OCI-M1 (cell line): ENCODE results near the gene ZNF423.

Experiments
- DNase-seq: peaks from one replicate; lab custom pipeline; 2025; lab: John Stamatoyannopoulos, UW

The ZNF423 gene

DNA sequence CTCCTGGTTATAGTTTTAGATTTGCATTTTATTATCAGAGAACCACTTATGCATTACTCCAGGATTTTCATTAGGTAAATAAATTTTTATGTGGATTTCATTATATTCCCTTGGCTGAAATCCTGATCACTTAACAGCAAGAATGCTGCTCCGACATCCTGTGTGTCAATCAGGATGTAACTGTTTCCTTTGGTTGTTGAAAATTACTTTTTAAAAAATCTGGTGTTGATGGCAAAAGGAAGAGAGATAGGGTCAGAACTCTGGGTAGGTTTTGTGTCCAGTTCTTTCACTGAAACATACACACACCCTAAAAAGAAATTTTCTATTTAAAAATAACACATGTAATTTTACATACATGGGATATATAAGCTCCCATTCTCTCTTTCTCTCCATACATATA is 30.9 kb downstream of the ZNF423 start:
- DNase-seq = no peak

DNA sequence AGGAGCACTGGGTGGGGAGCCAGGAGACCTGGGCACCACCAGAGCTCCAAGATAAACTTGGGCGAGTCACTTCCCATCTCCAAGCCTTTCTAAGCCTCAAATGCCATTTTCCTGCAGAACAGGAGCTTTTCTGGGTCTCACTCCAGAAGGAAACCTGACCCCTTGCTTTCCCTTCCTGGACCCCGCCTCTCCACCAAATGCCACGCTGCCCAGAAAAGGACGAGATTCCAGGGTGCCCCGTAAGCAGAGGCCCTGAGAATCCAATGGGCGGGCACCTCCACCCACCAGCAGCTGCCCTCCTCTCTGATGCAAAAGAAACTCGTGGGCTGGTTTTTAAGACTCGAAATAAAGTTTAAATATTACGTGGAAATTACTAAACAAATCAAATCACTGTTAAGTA is 31.3 kb downstream of the ZNF423 start:
- DNase-seq = no peak

DNA sequence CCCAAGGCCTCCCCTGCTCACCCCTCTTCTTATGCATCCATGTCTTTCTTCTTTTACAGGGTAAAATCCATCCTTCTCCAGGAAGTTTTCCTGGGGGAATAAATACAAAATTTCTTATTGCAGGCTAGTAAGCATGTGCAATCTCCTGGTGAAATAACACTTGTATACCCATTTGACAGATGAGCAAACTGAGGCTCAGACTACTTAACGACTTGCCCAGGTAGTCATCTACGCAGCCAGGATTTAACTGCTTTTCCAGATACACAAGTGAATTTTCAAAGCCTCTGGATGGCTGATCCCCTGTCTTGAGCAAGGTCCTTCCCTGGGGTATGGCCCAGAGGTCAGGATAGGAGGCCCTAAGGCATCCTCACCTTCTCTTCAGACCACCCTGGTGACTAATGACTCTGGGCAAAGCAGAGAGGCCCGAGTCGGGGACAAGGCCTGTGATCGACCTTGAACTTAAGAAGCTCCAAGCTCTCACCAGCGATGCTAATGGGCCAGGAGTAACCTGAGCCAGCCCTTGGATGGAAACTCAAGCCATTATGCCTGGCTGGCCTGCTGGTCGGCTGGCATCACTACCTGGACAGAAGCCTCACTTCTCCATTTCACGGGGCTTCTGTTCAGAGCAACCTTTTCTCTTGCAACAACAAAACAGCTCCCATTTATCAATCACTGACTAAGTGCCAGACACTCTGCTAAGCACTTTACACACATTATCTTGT is 33.1 kb downstream of the ZNF423 start:
- DNase-seq = no peak

DNA sequence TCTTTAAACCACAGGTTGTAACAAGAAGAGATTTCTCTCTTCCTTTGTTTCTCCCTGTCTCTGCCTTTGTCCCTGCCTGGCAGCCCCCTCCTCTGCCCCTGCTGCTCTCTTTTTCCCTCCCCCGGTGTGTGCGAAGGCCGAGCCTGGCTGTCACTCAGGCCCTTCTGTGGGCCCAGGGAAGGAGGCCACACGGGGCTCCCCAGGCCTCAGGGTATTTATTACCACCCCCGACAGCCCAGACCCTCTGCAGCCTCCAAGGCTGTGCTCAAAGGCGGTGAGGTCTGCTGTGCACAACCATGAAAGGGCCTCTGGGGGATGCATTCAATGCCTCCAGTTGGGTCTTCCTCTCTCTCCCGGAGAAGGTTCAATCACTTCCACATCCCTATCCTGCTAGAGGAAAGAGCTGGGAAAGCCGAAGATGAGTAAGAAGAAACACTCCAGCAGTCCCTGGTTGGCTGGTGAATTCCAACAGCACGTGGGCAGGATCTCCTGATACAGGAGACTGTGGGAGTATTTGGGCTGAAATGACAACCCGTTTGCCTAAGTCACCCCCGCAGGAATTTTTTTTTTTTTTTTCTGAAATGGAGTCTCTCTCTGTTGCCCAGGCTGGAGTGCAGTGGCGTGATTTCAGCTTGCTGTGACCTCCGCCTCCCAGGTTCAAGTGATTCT is 34.2 kb downstream of the ZNF423 start:
- DNase-seq = no peak

DNA sequence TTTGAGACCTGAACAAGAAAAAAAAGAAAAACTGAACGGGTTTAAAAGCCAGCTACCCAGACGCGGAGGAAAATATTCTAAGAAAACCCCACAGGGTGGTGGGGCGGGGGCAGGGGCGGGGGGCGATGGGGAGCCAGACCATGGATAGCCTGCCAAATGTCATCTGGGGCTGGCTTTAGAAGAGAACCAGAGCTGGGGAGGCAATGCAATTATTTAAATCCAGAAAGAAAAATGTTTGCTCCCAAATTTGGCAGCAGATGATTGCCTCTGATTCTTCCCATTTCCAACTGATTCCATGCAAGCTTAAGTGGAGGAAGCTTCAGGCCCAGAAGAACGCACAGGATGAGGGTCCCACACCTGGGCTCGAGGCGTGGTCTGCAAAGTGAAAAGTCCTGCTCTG is 34.8 kb downstream of the ZNF423 start:
- DNase-seq = no peak

DNA sequence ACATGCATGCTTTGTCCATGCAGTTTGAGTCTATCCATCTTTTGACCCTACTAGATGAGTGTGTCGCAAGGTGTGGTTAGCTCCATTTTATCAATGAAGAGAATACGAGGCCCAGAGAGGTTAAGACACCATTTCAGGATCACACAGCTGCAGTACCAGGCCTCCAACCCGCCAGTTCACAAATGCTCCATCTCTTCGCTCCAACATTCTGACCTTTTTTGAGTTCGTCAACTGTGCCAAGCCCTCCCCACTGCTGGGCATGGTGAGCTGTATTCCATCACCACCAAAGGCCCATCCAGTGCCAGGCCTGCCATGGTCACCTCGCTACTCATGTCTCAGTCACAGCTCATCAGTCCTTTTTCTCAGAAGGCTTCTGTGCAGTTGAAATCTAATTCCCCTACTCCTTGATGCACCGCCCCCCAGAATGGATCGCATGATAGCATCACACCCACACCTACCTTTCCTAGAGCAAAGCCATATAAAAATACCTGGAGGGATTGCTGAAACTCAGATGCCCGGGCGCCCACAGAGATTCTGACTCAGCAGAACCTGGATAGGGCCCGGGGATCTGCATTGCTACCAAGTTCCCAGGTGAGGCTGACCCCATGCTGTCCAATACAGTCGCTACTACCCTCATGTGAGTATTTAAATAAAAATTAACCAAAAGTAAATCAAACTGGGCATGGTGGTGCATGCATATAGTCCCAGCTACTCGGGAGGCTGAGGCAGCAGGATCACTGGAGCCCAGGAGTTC is 38.0 kb downstream of the ZNF423 start:
- DNase-seq = no peak

GRCh38 chr16:49816875-49817274 is 39.0 kb downstream of the ZNF423 start:
- DNase-seq = no peak

- no peak for DNase-seq
Observed at GRCh38 chr16:49811644-49812334, 44.1 kb downstream of the ZNF423 start.

DNA sequence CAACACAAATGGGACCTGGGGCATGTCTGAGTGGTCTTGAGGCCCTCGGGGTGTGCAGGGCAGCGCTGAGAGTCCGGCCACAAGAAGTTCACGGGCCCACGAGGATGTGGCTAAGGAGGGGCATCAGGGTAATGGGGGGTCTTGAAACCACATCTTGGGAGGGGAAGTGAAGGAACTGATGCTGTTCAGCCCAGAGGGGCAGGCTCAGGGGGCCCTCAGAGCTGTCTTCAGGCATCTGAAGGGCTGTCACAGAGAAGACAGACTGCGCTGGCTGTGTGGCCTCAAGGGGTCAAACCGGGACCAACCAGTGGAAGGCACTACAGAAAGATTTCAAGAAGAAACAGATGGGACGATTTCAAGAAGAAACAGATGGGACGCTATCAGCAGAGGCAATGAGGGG is 45.1 kb downstream of the ZNF423 start:
- DNase-seq = no peak

DNA sequence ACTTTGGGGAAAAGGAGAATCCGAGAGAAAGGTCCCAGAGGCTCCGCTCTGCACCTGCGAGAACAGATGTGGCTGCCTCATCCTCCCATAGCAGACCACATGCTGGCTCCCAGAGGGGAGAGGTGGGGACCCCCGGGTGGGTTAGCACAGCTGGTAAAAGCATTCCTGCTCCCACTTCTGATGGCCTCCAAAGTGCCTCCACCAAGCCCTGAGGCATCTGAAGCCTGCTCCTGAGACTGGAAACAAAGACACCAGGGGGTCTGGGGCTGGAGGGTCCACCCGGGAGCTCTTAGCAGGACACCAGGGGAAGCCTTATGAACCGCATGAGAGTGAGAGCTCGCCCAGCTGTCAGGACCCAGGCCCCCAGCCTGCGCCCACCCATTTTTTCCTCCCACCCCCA is 46.4 kb downstream of the ZNF423 start:
- DNase-seq = no peak

GRCh38 chr16:49809062-49809461 is 46.9 kb downstream of the ZNF423 start:
- no peak for DNase-seq

DNA sequence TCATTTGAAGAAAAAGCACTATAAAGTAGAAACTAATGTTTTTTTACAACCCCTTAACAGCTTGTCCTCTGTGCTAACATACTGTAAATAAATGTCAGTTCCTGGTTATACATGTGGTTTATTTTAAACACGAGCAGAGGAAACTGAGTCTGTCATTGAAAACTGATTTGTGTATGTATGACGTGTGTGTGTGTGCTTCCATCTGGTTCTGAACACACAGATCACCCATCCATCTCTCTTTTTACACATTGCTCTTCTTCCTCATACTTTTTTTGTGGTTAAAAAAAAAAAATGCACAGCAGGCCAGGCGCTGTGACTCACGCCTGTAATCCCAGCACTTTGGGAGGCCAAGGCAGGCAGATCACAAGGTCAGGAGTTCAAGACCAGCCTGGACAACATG is 49.5 kb downstream of the ZNF423 start:
- DNase-seq = no peak

DNA sequence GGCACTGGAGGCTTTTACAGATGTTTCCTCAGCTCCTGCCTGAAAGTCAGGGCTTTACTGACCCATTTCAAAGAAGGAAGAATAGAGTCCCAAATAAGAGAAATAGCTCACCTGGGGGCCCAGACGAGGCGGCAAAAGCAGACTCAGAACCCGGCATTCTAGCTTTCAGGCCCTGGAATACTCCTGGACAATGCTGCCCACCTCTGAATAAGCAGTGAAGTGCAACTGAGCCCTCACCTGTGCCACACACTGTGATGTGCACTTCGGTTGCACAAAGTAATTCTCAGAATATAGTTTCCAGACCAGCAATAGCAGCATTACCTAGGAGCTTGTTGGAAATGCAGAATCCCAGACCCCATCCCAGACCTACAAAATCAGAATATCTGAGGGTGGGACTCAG is 54.6 kb downstream of the ZNF423 start:
- DNase-seq = no peak

- no peak for DNase-seq
Observed at GRCh38 chr16:49800876-49801275, 55.0 kb downstream of the ZNF423 start.

DNA sequence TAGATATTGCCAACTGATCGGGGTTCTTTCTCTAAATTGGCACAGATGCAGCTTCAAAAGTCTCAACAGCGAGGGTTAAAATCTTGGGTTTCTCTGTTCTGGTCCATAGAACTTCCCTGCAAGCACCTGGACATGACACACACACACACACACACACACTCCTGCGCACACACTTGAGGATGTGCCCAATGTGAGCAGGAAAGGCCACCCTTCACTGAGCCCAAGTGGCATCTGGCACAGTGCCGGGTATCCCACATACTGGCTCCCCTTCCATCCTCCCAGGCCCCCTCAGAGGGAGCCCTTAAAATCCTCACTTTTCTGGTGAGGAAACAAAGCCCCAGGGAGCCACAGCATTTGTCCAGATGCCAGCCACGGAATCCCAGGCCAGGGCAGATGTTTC is 55.5 kb downstream of the ZNF423 start:
- no peak for DNase-seq

GRCh38 chr16:49799172-49799571 is 56.7 kb downstream of the ZNF423 start:
- DNase-seq = no peak

DNA sequence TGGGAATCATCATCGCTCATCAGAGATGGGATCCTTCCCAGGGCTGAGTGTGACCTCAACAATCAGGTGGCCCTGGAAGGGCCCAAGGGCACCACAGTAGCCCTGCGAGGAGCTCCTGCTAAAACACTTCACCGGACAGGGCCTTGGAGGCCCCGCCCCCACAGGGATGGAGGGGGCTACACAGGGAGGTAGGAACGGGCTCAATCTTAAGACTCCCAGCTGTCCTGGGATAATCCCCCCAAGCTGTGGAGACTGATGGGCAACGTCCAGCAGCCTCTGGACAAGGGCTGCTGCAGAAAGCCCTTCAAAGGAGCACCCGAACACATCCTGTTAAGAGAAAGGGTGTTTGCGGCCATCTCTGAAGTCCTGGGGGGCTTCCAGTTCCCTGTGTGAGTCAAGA is 60.4 kb downstream of the ZNF423 start:
- no peak for DNase-seq

DNA sequence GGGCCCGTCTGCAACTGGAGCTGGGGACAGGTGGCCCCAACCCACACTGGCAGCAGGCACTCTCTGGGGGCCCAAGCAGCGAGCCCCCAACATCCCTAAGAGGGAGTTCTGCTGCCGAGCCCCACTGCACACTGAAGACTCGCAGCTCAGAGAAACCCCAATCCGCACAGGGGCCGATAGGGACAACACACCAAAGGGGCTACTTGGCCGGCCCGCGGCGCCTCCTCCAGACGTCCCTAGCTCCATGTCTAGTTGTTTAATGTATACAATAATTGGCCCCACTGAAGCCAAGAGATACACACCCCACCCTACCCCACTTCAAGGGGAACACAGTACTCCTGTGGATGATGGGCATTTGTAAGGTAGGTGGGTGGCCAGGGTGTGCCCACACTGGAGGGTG is 62.7 kb downstream of the ZNF423 start:
- no peak for DNase-seq

- DNase-seq = no peak
Observed at GRCh38 chr16:49789616-49790015, 66.3 kb downstream of the ZNF423 start.

GRCh38 chr16:49788986-49789385 is 66.9 kb downstream of the ZNF423 start:
- no peak for DNase-seq

- no peak for DNase-seq
Observed at GRCh38 chr16:49788572-49788971, 67.3 kb downstream of the ZNF423 start.

DNA sequence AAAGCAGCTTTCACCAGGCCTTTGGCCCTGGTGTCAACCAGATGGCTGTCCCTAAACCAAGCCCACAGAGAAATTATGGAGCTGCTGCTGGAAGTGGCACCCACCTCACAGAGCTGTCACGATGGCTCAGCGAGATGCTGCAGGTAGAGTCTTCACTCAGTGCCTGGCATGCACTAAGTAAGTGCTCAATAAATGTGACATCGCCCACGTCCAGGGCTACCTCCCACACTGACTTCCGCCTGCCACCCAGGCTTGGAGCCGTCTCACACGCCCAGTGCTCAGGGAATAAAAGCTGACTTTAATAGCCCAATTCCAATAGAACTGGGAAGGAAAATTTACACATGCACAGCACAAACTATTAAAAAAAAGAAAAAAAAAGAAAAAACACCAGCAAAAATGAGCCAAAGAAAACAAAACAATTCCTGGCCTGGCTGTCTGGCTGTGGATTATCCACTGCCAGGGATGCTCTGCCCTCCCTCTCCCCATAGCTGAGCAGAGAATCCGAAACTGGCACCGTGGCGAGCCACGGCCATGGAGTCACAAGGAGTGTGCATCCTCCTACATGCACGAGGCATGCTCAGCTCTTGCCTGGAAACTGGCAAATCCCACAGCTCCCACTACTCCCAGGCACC is 68.9 kb downstream of the ZNF423 start:
- DNase-seq = no peak
